Esophagus muscularis mucosa (tissue), 3 donors: ENCODE measurements around the gene TBC1D2.

Source experiments
- EP300 ChIP-seq: sonication (generic); formaldehyde crosslinking; IDR thresholded peaks from one replicate; pipeline ENCODE4 v1.6.1; 2017; ENCODE audit warnings: antibody characterized with exemption
- TF ChIP-seq, protein P1 (sequence below), 3 experiments: fragments of 200-600 bp in 2 of 3; fragments of 450-650 bp in 1 of 3; sonication (generic) in 2 of 3; IDR thresholded peaks; one replicate each; pipeline ENCODE4 v1.5.1; 2017 to 2019; ENCODE audit warnings: antibody characterized with exemption in 3 of 3, mild to moderate bottlenecking in 2 of 3, moderate library complexity in 1 of 3

DNA sequence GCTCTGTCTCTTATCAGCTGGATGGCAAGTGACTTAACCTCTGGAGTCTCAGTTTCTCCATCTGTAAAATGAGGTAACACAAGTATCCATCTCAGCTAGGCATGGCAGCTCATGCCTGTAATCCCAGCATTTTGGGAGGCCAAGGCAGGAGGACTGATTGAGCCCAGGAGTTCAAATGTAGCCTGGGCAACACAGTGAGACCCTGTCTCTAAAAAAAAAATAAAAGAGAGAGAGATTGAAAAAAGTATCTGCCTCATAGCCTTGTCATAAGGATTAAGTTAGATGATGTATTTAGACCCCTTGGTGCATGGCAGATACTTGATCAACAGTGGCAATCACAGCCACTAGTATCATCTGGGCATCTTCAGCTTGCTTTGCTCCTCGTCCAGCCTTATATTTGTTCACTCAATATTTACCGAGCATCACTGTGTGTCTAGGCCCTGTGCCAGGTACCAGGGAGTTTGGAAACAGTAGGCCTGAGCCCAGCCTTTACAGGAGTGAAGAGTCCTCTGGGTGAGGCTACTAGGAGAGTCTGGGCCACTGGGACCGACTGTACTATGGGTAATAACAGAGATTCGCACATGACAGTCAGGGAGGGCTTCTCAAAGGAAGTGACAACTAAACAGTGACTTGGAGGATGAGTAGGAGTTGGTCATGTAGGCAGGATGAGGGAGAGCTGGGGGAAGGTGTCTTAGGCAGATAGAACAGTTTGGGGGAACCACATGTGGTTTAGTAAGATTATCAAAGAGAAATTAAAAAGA, 97.2 kb downstream of the TBC1D2 start:
- no peak for TF ChIP-seq EP300
- TF ChIP-seq, protein P1, sequence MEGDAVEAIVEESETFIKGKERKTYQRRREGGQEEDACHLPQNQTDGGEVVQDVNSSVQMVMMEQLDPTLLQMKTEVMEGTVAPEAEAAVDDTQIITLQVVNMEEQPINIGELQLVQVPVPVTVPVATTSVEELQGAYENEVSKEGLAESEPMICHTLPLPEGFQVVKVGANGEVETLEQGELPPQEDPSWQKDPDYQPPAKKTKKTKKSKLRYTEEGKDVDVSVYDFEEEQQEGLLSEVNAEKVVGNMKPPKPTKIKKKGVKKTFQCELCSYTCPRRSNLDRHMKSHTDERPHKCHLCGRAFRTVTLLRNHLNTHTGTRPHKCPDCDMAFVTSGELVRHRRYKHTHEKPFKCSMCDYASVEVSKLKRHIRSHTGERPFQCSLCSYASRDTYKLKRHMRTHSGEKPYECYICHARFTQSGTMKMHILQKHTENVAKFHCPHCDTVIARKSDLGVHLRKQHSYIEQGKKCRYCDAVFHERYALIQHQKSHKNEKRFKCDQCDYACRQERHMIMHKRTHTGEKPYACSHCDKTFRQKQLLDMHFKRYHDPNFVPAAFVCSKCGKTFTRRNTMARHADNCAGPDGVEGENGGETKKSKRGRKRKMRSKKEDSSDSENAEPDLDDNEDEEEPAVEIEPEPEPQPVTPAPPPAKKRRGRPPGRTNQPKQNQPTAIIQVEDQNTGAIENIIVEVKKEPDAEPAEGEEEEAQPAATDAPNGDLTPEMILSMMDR (IDR thresholded peaks at IDR 0.05): no peak
